ENCODE data around the gene CCDC159.
"Not testable (repeated sequence)": the region's sequence is repeated elsewhere in the genome, so short reads cannot be mapped to it uniquely, and the experiment has no call there.

CCDC159 gene

GRCh38 chr19:11338569-11339253 lies 7.6 kb upstream of the CCDC159 start:
- DNase-seq, result no peak

GRCh38 chr19:11339254-11340098 lies 6.8 kb upstream of the CCDC159 start, which contains the start of gene RAB3D:
Gene RAB3D, minus strand, starts transcription at chr19:11339657. Its CDS starts 2,258 bp downstream, at chr19:11337399.
- DNase-seq, result peak; percentile 92

- DNase-seq, result not testable (repeated sequence)
Observed at GRCh38 chr19:11340099-11340467, 6.2 kb upstream of the CCDC159 start.

- DNase-seq, result no peak
Observed at GRCh38 chr19:11342429-11342828, 3.9 kb upstream of the CCDC159 start.

GRCh38 chr19:11345122-11345803 lies 1.1 kb upstream of the CCDC159 start:
- DNase-seq, result no peak

GRCh38 chr19:11347546-11348039 lies 1.3 kb downstream of the CCDC159 start:
- peak; percentile 31 for DNase-seq

- no peak for DNase-seq
Observed at GRCh38 chr19:11349171-11349570, 2.9 kb downstream of the CCDC159 start.

- DNase-seq, result not testable (repeated sequence)
Observed at GRCh38 chr19:11354102-11354501, 7.8 kb downstream of the CCDC159 start.

GRCh38 chr19:11355160-11356073 lies 9.1 kb downstream of the CCDC159 start, which contains the start of gene PLPPR2:
Gene PLPPR2, plus strand, starts transcription at chr19:11355432. Its CDS starts 2,242 bp downstream, at chr19:11357674.
- peak; percentile 90 for DNase-seq

- no peak for DNase-seq
Observed at GRCh38 chr19:11356074-11356397, 9.7 kb downstream of the CCDC159 start.

- DNase-seq, result no peak
Observed at GRCh38 chr19:11356676-11357550, 10.6 kb downstream of the CCDC159 start.

GRCh38 chr19:11359421-11359820 lies 13.1 kb downstream of the CCDC159 start:
- no peak for DNase-seq

- DNase-seq, result no peak
Observed at GRCh38 chr19:11361037-11361770, 14.9 kb downstream of the CCDC159 start.

- no peak for DNase-seq
Observed at GRCh38 chr19:11361771-11362731, 15.7 kb downstream of the CCDC159 start.

- DNase-seq, result no peak
Observed at GRCh38 chr19:11363881-11364280, 17.6 kb downstream of the CCDC159 start.

- no peak for DNase-seq
Observed at GRCh38 chr19:11364296-11364904, 18.1 kb downstream of the CCDC159 start.

- no peak for DNase-seq
Observed at GRCh38 chr19:11364935-11365334, 18.6 kb downstream of the CCDC159 start.

- DNase-seq, result no peak
Observed at GRCh38 chr19:11365557-11366117, 19.3 kb downstream of the CCDC159 start.
